ENCODE measurements around the gene EFHD1.

GRCh38 chr2:232693344-232693743 lies 59.9 kb downstream of the EFHD1 start:
- TF ChIP-seq CTCF (IDR thresholded peaks at IDR 0.05) (no peak), POLR2A (IDR thresholded peaks at IDR 0.05) (no peak)

Data from body of pancreas (tissue), 4 donors.